HG03354 (cell line): ENCODE data around the gene XYLT1.

ENCODE experiments used
- ATAC-seq: cut with Tn5 transposase; IDR thresholded peaks from one replicate; pipeline ENCODE4 v1.9.1; 2021; ENCODE audit warnings: mild to moderate bottlenecking; ENCODE audit not compliant: unreplicated experiment, poor library complexity, severe bottlenecking

XYLT1 gene

GRCh38 chr16:17227278-17227677, 243.5 kb downstream of the XYLT1 start:
- ATAC-seq = no peak

DNA sequence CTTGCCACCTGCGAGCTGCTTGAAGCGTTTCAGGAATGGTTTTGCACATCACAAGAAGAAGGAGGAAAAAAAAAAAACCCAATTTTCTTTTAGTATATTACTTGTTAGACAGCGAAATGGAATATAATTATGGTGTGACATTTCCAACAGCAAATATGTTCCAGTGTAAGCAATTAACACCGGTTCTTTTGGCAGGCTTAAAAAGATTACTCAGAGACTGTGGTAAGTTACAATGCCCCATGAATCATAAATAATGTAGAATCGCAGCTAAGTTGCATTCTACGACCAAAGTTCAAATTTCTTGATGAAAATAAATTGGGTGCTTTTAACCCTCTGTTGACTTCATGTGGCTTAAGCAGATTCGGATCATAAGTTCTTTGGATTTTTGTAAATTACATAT, 245.2 kb downstream of the XYLT1 start:
- ATAC-seq = no peak

DNA sequence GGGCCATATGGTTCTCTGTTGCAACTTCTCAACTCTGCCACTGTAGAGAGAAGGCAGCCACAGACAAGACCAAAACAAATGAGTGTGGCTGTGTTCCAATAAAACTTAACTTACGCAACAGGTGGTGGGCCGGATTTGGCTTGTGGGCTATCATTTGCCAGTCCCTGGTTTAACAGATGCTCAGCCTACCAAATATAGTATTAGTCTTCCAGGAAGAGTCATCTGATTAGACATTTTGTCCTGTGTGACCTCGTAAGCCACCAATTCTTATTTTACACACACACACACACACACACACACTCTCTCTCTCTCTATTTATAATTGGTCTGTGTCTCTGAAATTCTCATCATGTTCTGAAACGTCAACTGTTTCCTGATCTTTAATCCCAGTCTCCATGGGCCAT, 245.9 kb downstream of the XYLT1 start:
- ATAC-seq = no peak

DNA sequence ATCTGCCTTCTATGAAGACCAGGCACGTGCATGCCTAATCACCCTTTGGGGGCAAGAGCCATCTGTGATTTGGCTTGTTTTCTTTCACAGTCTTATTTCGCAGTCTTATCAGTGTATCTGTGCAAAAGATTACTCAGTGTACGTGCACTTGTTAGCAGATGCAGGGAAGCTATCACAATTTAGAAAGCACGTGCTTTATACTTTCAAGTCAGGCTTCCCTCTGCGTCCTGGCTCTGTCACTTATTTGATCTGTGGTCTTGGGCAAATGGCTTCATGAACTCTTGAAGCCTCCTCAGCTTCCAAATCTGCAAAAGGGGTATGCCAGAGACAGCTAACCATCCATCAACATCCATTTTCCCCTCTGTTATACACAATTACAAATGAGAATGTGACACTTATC, 246.4 kb downstream of the XYLT1 start:
- no peak for ATAC-seq

GRCh38 chr16:17223576-17223975, 247.2 kb downstream of the XYLT1 start:
- ATAC-seq = no peak

- no peak for ATAC-seq
Measured at GRCh38 chr16:17222871-17223401, 247.8 kb downstream of the XYLT1 start.

GRCh38 chr16:17219991-17220390, 250.8 kb downstream of the XYLT1 start:
- no peak for ATAC-seq

DNA sequence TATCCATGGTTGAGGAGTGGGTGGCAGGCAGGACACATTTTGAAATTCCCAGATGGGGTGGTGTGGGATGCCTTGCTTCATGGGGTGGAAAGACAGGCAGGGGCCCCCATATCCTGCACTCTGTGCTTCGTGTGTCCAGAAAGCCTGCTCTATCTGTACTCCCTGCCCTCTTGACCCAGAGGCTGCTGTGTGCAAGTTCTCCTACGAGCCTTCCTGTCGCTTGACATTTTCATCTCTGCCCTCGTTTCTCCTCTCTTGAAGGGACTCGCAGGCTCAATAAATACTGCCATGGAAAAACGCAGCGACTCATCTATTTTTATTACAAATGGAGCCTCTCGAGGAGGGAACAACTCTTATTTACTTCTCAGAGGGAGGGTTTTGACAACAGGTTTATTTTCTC, 254.8 kb downstream of the XYLT1 start:
- no peak for ATAC-seq

GRCh38 chr16:17215306-17215705, 255.5 kb downstream of the XYLT1 start:
- no peak for ATAC-seq

DNA sequence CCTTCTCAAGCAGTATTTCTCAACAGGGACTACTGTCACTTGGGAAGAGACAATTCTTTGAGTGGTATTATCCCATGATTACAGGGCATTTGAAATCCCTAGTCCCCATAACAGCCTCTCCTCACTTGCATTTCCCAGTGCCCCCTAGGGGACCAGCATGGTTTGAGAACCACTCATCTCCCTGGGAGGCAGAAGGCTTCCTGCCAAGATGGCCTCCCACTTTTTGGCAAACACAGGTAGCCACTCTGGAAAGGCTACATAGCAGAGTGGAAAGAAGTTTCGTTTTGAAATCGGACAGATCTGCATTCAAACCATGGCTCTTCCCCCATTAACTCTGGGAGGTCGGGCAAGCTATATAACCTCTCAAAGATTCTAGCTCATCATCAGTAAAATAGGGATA, 256.8 kb downstream of the XYLT1 start:
- ATAC-seq = no peak

- no peak for ATAC-seq
Measured at GRCh38 chr16:17213025-17213424, 257.7 kb downstream of the XYLT1 start.

- no peak for ATAC-seq
Measured at GRCh38 chr16:17212606-17213005, 258.2 kb downstream of the XYLT1 start.

- ATAC-seq = no peak
Measured at GRCh38 chr16:17211797-17212196, 259.0 kb downstream of the XYLT1 start.

- ATAC-seq = no peak
Measured at GRCh38 chr16:17206712-17207111, 264.0 kb downstream of the XYLT1 start.

GRCh38 chr16:17205279-17206211, 265.2 kb downstream of the XYLT1 start:
- ATAC-seq = no peak

- ATAC-seq = no peak
Measured at GRCh38 chr16:17204644-17205043, 266.1 kb downstream of the XYLT1 start.

- no peak for ATAC-seq
Measured at GRCh38 chr16:17204206-17204605, 266.6 kb downstream of the XYLT1 start.

DNA sequence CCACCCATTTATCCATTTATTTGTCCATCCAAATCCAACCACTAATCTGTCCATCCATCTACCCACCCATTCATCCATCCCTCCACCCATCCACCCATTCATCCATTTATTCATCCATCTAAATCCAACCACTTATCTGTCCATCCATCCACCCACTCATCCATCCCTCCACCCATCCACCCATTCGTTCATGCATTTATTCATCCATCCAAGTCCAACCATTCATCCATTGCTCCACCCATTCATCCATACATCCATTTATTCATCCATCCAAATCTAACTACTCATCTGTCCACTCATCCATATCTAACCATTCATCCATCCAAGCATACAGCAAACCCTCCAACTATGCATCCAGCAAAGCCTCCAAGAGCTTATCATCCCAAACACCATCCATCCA, 267.3 kb downstream of the XYLT1 start:
- no peak for ATAC-seq

DNA sequence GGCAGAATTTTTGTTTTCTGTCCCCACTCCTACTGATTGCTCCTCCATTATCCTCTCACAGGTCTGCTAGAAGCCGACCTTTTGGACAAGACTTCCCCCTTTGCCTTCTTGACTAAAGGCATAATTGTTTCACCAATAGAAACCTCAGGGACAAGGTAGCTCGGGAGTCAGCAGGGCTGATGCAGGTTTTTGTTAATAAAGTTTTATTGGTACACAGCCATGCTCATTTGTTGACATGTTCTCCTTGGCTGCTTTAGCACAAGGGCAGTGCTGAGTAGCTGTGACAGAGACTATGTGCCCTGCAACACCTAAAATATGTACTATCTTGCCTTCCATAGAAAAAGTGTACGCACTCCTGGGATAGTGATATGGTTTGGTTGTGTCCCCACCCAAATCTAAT, 271.6 kb downstream of the XYLT1 start:
- no peak for ATAC-seq

DNA sequence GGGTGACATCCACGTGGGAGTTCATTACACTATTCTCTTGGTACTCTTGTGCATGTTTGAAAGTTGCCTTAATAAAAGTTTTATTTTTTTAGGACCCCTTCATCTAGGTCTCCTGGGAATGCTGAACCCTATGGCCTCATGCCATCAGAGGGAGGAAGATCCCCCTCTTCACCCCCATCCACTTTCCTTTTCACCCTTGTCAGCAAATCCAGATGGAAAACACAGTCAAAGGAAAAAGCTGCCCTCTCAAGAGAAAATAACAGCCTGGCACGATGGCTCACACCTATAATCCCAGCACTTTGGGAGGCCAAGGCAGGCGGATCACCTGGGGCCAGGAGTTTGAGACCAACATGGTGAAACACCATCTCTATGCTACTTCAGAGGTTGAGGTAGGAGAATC, 274.2 kb downstream of the XYLT1 start:
- ATAC-seq = no peak

DNA sequence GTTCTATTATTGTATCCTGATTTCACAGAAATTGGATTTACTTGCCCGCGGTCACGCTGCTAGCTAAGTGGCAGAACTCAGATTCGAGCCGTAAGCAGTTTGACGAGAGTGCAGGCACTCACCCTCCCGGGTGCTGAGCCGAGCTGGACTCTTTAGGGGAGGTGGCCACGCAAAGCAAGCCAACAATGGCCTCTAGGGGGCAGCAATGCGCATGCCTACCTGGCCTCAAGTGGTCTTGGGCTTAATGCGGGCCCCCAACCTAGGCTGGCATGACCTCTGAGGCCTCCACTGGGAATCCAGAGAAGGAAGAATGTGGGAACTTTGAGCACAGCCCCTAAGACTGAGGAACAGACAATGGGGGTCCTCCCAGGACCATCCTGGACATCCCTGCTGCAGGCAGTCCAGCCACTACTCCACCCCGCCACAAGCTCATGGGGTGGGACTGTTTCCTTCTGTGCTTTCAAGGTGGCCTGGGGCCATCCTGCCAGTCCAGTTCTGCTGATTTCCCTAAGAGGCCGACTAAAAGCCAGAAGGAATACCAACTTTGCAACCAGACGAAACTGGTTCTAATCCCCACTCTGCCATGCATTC, 276.5 kb downstream of the XYLT1 start:
- no peak for ATAC-seq
